ENCODE results near the gene GPR146.

The GPR146 gene

GRCh38 chr7:1009747-1010146 is 34.6 kb upstream of the GPR146 start:
- no peak overlapping the region for H3K4me3 ChIP-seq (ENCODE audit: low read length)
- no peak for DNase-seq (ENCODE audit: low read depth, low spot score)

- H3K4me3 ChIP-seq (ENCODE audit: low read length) = no peak overlapping the region
- no peak for DNase-seq (ENCODE audit: low read depth, low spot score)
These were observed 34.1 kb upstream of the GPR146 start for GRCh38 chr7:1010226-1010625.

GRCh38 chr7:1011297-1012003 is 32.9 kb upstream of the GPR146 start:
- DNase-seq (ENCODE audit: low read depth, low spot score) = no peak
- H3K4me3 ChIP-seq (ENCODE audit: low read length) = no peak overlapping the region

GRCh38 chr7:1012004-1012715 is 32.2 kb upstream of the GPR146 start:
- DNase-seq (ENCODE audit: low read depth, low spot score) = no peak
- H3K4me3 ChIP-seq (ENCODE audit: low read length) = no peak overlapping the region

- no peak for DNase-seq (ENCODE audit: low read depth, low spot score)
- H3K4me3 ChIP-seq (ENCODE audit: low read length) = no peak overlapping the region
These were observed 31.6 kb upstream of the GPR146 start for GRCh38 chr7:1012716-1013095.

GRCh38 chr7:1013581-1013980 is 30.8 kb upstream of the GPR146 start:
- DNase-seq (ENCODE audit: low read depth, low spot score) = no peak

GRCh38 chr7:1014681-1015080 is 29.7 kb upstream of the GPR146 start:
- H3K4me3 ChIP-seq (ENCODE audit: low read length) = no peak overlapping the region
- DNase-seq (ENCODE audit: low read depth, low spot score) = no peak

More at GRCh38 chr7:1013581-1013980, 30.8 kb upstream of the GPR146 start:
- no peak overlapping the region for H3K4me3 ChIP-seq (ENCODE audit: low read length)

- DNase-seq (ENCODE audit: low read depth, low spot score) = no peak
- no peak overlapping the region for H3K4me3 ChIP-seq (ENCODE audit: low read length)
These were observed 28.9 kb upstream of the GPR146 start for GRCh38 chr7:1015196-1016121.

- no peak for DNase-seq (ENCODE audit: low read depth, low spot score)
- no peak overlapping the region for H3K4me3 ChIP-seq (ENCODE audit: low read length)
These were observed 27.5 kb upstream of the GPR146 start for GRCh38 chr7:1016577-1017531.

- DNase-seq (ENCODE audit: low read depth, low spot score) = no peak
- no peak overlapping the region for H3K4me3 ChIP-seq (ENCODE audit: low read length)
These were observed 26.6 kb upstream of the GPR146 start for GRCh38 chr7:1017586-1018333.

- H3K4me3 ChIP-seq (ENCODE audit: low read length) = no peak overlapping the region
- no peak for DNase-seq (ENCODE audit: low read depth, low spot score)
These were observed 26.0 kb upstream of the GPR146 start for GRCh38 chr7:1018334-1018695.

- H3K4me3 ChIP-seq (ENCODE audit: low read length) = no peak overlapping the region
- no peak for DNase-seq (ENCODE audit: low read depth, low spot score)
These were observed 25.0 kb upstream of the GPR146 start for GRCh38 chr7:1019255-1019785.

GRCh38 chr7:1019789-1020610 is 24.3 kb upstream of the GPR146 start:
- DNase-seq (ENCODE audit: low read depth, low spot score) = no peak
- no peak overlapping the region for H3K4me3 ChIP-seq (ENCODE audit: low read length)

GRCh38 chr7:1020849-1021251 is 23.5 kb upstream of the GPR146 start:
- H3K4me3 ChIP-seq (ENCODE audit: low read length) = no peak overlapping the region

GRCh38 chr7:1021366-1021765 is 23.0 kb upstream of the GPR146 start:
- H3K4me3 ChIP-seq (ENCODE audit: low read length) = no peak overlapping the region
- DNase-seq (ENCODE audit: low read depth, low spot score) = no peak

More at GRCh38 chr7:1020849-1021251, 23.5 kb upstream of the GPR146 start:
- no peak for DNase-seq (ENCODE audit: low read depth, low spot score)

- no peak for DNase-seq (ENCODE audit: low read depth, low spot score)
- H3K4me3 ChIP-seq (ENCODE audit: low read length) = no peak overlapping the region
These were observed 22.4 kb upstream of the GPR146 start for GRCh38 chr7:1021931-1022330.

GRCh38 chr7:1022356-1022755 is 22.0 kb upstream of the GPR146 start:
- no peak for DNase-seq (ENCODE audit: low read depth, low spot score)
- no peak overlapping the region for H3K4me3 ChIP-seq (ENCODE audit: low read length)
